Measurements from ENCODE around the gene CTSC. TPM values are rescaled to one million over a fixed set of nuclear protein-coding genes. Genes with fewer than 3 reads are reported as not detected.

Gene CTSC
- total and polyA plus RNA-seq, 12 donors, result 6.3 to 161 (median 15.1) TPM

GRCh38 chr11:88363004-88363403, 25.5 kb upstream of the CTSC start:
- no peak overlapping the region for H3K4me3 ChIP-seq
- no peak for DNase-seq
- H3K4me1 ChIP-seq, result peaks cover 0 to 34% (median 0%) of the 10 kb centered on the region in 9 donors
- WGBS, 2 donors, result 61 to 70% methylated on average over 1 of the region's 1 CpG
- H3K27me3 ChIP-seq, result no peaks in the 10 kb centered on the region
- no peak for ATAC-seq
- no peaks in the 10 kb centered on the region for H3K36me3 ChIP-seq
- intact Hi-C loops (cut with DNase I), result no loop called here
- no peak overlapping the region for H3K27ac ChIP-seq
- no peaks in the 10 kb centered on the region for H3K9me3 ChIP-seq
- no peak for TF ChIP-seq CTCF (IDR thresholded peaks at IDR 0.05)

- 87 to 92% methylated on average over 1 of the region's 1 CpG for WGBS, 2 donors
- no peak overlapping the region for H3K27ac ChIP-seq
- DNase-seq, result no peak
- H3K9me3 ChIP-seq, result no peaks in the 10 kb centered on the region
- H3K4me3 ChIP-seq, result no peak overlapping the region
- no peak for TF ChIP-seq CTCF (IDR thresholded peaks at IDR 0.05)
- no peaks in the 10 kb centered on the region for H3K27me3 ChIP-seq
- ATAC-seq, result no peak
- no peaks in the 10 kb centered on the region for H3K36me3 ChIP-seq
- peaks cover 0 to 60% (median 0%) of the 10 kb centered on the region in 9 donors for H3K4me1 ChIP-seq
- intact Hi-C loops (cut with DNase I), result no loop called here
These were observed 22.6 kb upstream of the CTSC start for GRCh38 chr11:88360141-88360540.

- 74 to 78% methylated on average over 1 of the region's 1 CpG for WGBS, 2 donors
These were observed 22.0 kb upstream of the CTSC start for GRCh38 chr11:88359541-88359940.

GRCh38 chr11:88359114-88359513, 21.6 kb upstream of the CTSC start:
- peaks cover 0 to 69% (median 0%) of the 10 kb centered on the region in 9 donors for H3K4me1 ChIP-seq
- H3K27ac ChIP-seq, result no peak overlapping the region
- WGBS, 2 donors, result 84 to 89% methylated on average over 1 of the region's 1 CpG
- TF ChIP-seq CTCF (IDR thresholded peaks at IDR 0.05), result no peak
- H3K4me3 ChIP-seq, result no peak overlapping the region
- H3K9me3 ChIP-seq, result no peaks in the 10 kb centered on the region
- ATAC-seq (no peak), DNase-seq (no peak)
- intact Hi-C loops (cut with DNase I), result no loop called here
- H3K36me3 ChIP-seq, result no peaks in the 10 kb centered on the region
- H3K27me3 ChIP-seq, result no peaks in the 10 kb centered on the region

More at GRCh38 chr11:88359541-88359940, 22.0 kb upstream of the CTSC start:
- Histone ChIP-seq H3K9me3 (no peaks in the 10 kb centered on the region), H3K27me3 (no peaks in the 10 kb centered on the region), H3K36me3 (no peaks in the 10 kb centered on the region), H3K4me3 (no peak overlapping the region), H3K4me1 (peaks cover 0 to 66% (median 0%) of the 10 kb centered on the region in 9 donors), H3K27ac (no peak overlapping the region)
- ATAC-seq (no peak), DNase-seq (no peak)
- no peak for TF ChIP-seq CTCF (IDR thresholded peaks at IDR 0.05)
- intact Hi-C loops (cut with DNase I), result no loop called here

Measured in heart right ventricle (tissue), 16 donors.